OCI-LY3 (cell line): Measurements from ENCODE around the gene UBE2QL1.

Experiments
- H2AFZ ChIP-seq: fragments of 200-600, 300-600 bp; shearing (Covaris generic); 2 replicates; pipeline ENCODE4 v1.6.0; 2014; ENCODE audit warnings: antibody characterized with exemption, low read depth, low read length
- H3K27ac ChIP-seq: fragments of 200-600, 300-600 bp; sonication (generic); 2 replicates; pipeline ENCODE4 v1.5.1; 2014; ENCODE audit warnings: mild to moderate bottlenecking, low read length, moderate library complexity, mixed read lengths
- H3K27me3 ChIP-seq: fragments of 200-600, 300-600 bp; sonication (generic); 2 replicates; pipeline ENCODE4 v1.6.1; 2014; ENCODE audit warnings: low read depth, low read length, mixed read lengths
- H3K36me3 ChIP-seq: fragments of 200-600, 300-600 bp; sonication (generic); replicated peaks from 2 replicates; pipeline ENCODE3; 2014; ENCODE audit warnings: low read depth, low read length, mixed read lengths
- H3K4me1 ChIP-seq: fragments of 300-600, 200-600 bp; sonication (generic); 2 replicates; pipeline ENCODE4 v1.6.1; 2014; ENCODE audit warnings: low read length, mixed read lengths
- H3K4me2 ChIP-seq: fragments of 200-600, 300-600 bp; sonication (generic); 2 replicates; pipeline ENCODE4 v1.6.1; 2014; ENCODE audit warnings: low read length, mixed read lengths
- H3K4me3 ChIP-seq: fragments of 300-600, 200-600 bp; sonication (generic); 2 replicates; pipeline ENCODE4 v1.5.1; 2014; ENCODE audit warnings: antibody characterized with exemption, mild to moderate bottlenecking, low read length, moderate library complexity
- H3K79me2 ChIP-seq: fragments of 300-600, 200-600 bp; shearing (Covaris generic); 2 replicates; pipeline ENCODE4 v1.6.1; 2014; ENCODE audit warnings: mild to moderate bottlenecking, low read length, mixed read lengths
- H3K9ac ChIP-seq: fragments of 300-600, 200-600 bp; shearing (Covaris generic); 2 replicates; pipeline ENCODE4 v1.6.0; 2014; ENCODE audit warnings: mild to moderate bottlenecking, low read length, moderate library complexity
- H3K9me3 ChIP-seq: fragments of 200-600, 300-600 bp; shearing (Covaris generic); 2 replicates; pipeline ENCODE4 v1.6.1; 2014; ENCODE audit warnings: low read length, mixed read lengths; ENCODE audit not compliant: insufficient read depth
- H4K20me1 ChIP-seq: fragments of 200-600, 300-600 bp; sonication (generic); 2 replicates; pipeline ENCODE4 v1.6.1; 2016; ENCODE audit warnings: low read length, mixed read lengths; ENCODE audit not compliant: insufficient read depth
- CTCF ChIP-seq: fragments of 200-600, 300-600 bp; sonication (generic); IDR thresholded peaks from 2 replicates; pipeline ENCODE4 v1.5.1; 2014; ENCODE audit warnings: antibody characterized with exemption, low read length, low read depth
- EZH2phosphoT487 ChIP-seq: fragments of 200-600 bp; shearing (Covaris generic); IDR thresholded peaks from 2 replicates; pipeline ENCODE4 v1.6.1; 2018; ENCODE audit warnings: antibody characterized with exemption, mixed run types, low read depth

Gene UBE2QL1

GRCh38 chr5:6503342-6503741 lies 54.7 kb downstream of the UBE2QL1 start:
- Histone ChIP-seq H2AFZ (no peak overlapping the region), H3K79me2 (no peaks in the 10 kb centered on the region), H3K4me2 (no peak overlapping the region), H3K27me3 (no peaks in the 10 kb centered on the region; the same call in 1 of the 2 replicates), H3K36me3 (no peaks in the 10 kb centered on the region), H3K4me3 (no peak overlapping the region), H3K27ac (no peak overlapping the region), H3K9me3 (no peaks in the 10 kb centered on the region), H3K9ac (no peak overlapping the region), H4K20me1 (no peaks in the 10 kb centered on the region), H3K4me1 (no peaks in the 10 kb centered on the region)
- TF ChIP-seq EZH2phosphoT487 (no peak), CTCF (no peak)

GRCh38 chr5:6504677-6505415 lies 56.2 kb downstream of the UBE2QL1 start:
- H3K27ac ChIP-seq: no peak overlapping the region
- no peak for TF ChIP-seq CTCF
- H3K4me3 ChIP-seq: no peak overlapping the region
- H3K4me2 ChIP-seq: no peak overlapping the region
- H3K36me3 ChIP-seq: no peaks in the 10 kb centered on the region
- no peaks in the 10 kb centered on the region; the same call in 1 of the 2 replicates for H3K27me3 ChIP-seq
- H3K9ac ChIP-seq: no peak overlapping the region
- no peaks in the 10 kb centered on the region for H4K20me1 ChIP-seq
- no peaks in the 10 kb centered on the region for H3K4me1 ChIP-seq
- no peaks in the 10 kb centered on the region for H3K79me2 ChIP-seq
- H3K9me3 ChIP-seq: no peaks in the 10 kb centered on the region
- H2AFZ ChIP-seq: no peak overlapping the region

- no peak overlapping the region for H2AFZ ChIP-seq
- H3K4me2 ChIP-seq: no peak overlapping the region
- H3K27me3 ChIP-seq: no peaks in the 10 kb centered on the region; the same call in 1 of the 2 replicates
- no peaks in the 10 kb centered on the region for H3K79me2 ChIP-seq
- no peaks in the 10 kb centered on the region for H4K20me1 ChIP-seq
- H3K9me3 ChIP-seq: no peaks in the 10 kb centered on the region
- H3K9ac ChIP-seq: no peak overlapping the region
- H3K27ac ChIP-seq: no peak overlapping the region
- H3K4me1 ChIP-seq: no peaks in the 10 kb centered on the region
- H3K4me3 ChIP-seq: no peak overlapping the region
- no peaks in the 10 kb centered on the region for H3K36me3 ChIP-seq
- TF ChIP-seq EZH2phosphoT487 (no peak), CTCF (no peak)
Observed at GRCh38 chr5:6505416-6505755, 56.7 kb downstream of the UBE2QL1 start.

GRCh38 chr5:6505783-6506557 lies 57.3 kb downstream of the UBE2QL1 start:
- Histone ChIP-seq H3K27ac (no peak overlapping the region), H3K27me3 (no peaks in the 10 kb centered on the region; the same call in 1 of the 2 replicates), H3K9me3 (no peaks in the 10 kb centered on the region), H3K4me2 (no peak overlapping the region), H2AFZ (no peak overlapping the region), H3K4me3 (no peak overlapping the region), H3K79me2 (no peaks in the 10 kb centered on the region), H4K20me1 (no peaks in the 10 kb centered on the region), H3K36me3 (no peaks in the 10 kb centered on the region), H3K9ac (no peak overlapping the region), H3K4me1 (no peaks in the 10 kb centered on the region)
- TF ChIP-seq EZH2phosphoT487 (no peak), CTCF (no peak)
